ENCODE results near the gene TRIM2. TPM values are rescaled to one million over a fixed set of nuclear protein-coding genes. Genes with fewer than 3 reads are reported as not detected.

TRIM2 gene
- total RNA-seq, 2 experiments from 2014 or later: 0.06 to 0.29 TPM

DNA sequence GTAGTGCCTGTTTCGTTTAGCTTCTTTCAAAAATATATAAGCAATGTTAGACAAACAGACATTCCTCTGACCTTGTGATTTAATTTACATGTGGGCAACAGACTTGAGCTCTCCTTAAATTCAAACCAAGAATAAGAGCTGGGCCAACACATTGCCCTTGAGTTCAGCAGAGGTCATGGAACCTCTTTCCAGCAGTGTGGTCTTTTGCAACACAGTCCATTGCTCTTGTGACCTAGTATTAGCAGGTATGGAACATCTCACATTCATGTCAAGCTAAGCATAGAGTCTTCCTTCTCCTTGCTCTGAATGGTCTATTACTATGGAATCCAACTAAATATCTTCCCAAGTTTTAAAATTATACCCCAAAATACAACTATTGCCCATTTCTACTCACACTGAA is 106.5 kb downstream of the TRIM2 start:
- BruUV-seq (replicated peaks): no TSS peak
- H3K4me3 ChIP-seq (ENCODE audit: low read depth, low read length, poor library complexity, severe bottlenecking): no peak overlapping the region
- no peak for DNase-seq (ENCODE audit: low spot score)
- TF ChIP-seq, protein P1, sequence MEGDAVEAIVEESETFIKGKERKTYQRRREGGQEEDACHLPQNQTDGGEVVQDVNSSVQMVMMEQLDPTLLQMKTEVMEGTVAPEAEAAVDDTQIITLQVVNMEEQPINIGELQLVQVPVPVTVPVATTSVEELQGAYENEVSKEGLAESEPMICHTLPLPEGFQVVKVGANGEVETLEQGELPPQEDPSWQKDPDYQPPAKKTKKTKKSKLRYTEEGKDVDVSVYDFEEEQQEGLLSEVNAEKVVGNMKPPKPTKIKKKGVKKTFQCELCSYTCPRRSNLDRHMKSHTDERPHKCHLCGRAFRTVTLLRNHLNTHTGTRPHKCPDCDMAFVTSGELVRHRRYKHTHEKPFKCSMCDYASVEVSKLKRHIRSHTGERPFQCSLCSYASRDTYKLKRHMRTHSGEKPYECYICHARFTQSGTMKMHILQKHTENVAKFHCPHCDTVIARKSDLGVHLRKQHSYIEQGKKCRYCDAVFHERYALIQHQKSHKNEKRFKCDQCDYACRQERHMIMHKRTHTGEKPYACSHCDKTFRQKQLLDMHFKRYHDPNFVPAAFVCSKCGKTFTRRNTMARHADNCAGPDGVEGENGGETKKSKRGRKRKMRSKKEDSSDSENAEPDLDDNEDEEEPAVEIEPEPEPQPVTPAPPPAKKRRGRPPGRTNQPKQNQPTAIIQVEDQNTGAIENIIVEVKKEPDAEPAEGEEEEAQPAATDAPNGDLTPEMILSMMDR (conservative IDR thresholded peaks at IDR 0.05; ENCODE audit: low read length): no peak
- no peak for TF ChIP-seq EZH2phosphoT487 (IDR thresholded peaks at IDR 0.05; ENCODE audit: borderline replicate concordance, low read depth, low read length)
- no peaks in the 10 kb centered on the region for H3K36me3 ChIP-seq (ENCODE audit: insufficient read depth, low read length)
- H3K4me1 ChIP-seq (ENCODE audit: insufficient read depth, low read length, poor library complexity, severe bottlenecking): no peaks in the 10 kb centered on the region
- no peaks in the 10 kb centered on the region for H3K9me3 ChIP-seq (ENCODE audit: low read length)
- H3K79me2 ChIP-seq (ENCODE audit: insufficient read depth, low read depth, low read length): no peaks in the 10 kb centered on the region
- ChIA-PET POLR2A (interaction anchor here (0.6 to 1.0 kb wide), 3 partner anchors 14 to 285 kb away, joined by 3 to 6 read pairs (median 3); no protein-coding TSS in a partner anchor), CTCF (ENCODE audit: unreplicated experiment) (no interaction called here)
- no peak overlapping the region for H3K4me2 ChIP-seq (ENCODE audit: low read length)
- H3K27ac ChIP-seq (ENCODE audit: low read depth, low read length, poor library complexity, severe bottlenecking): no peak overlapping the region
- no peaks in the 10 kb centered on the region for H3K9me2 ChIP-seq (ENCODE audit: insufficient read depth, low read length)
- intact Hi-C loops (cut with micrococcal nuclease; ENCODE audit: unreplicated experiment): no loop called here
- no peaks in the 10 kb centered on the region for H4K20me1 ChIP-seq (ENCODE audit: insufficient read depth, low read length)
- H2AFZ ChIP-seq (ENCODE audit: low read length): no peak overlapping the region

DNA sequence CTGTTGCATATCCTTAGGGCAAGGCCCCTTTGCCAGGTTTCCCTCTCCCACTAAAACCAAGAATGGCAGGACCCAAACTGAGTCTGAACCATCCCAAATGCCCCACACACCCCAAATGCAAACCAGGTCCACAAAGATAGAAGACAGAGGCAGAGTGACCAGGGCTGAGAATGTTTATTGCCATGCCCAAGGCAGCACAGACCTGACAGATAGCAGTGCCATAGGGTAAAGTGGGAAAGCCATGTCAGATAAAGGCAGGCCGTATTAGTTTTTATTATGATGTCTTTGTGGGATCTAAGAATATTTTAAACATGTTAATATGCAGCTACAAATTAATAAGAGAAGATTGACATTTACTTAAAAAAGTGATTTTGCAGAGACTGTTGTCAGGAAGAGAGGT is 110.7 kb downstream of the TRIM2 start:
- POLR2A ChIA-PET: no interaction called here
- no peak for DNase-seq (ENCODE audit: low spot score)
- intact Hi-C loops (cut with micrococcal nuclease; ENCODE audit: unreplicated experiment): loop anchor here (5.0 kb wide), 1 partner anchor 83 kb away; no protein-coding TSS in a partner anchor
- no peaks in the 10 kb centered on the region for H3K9me2 ChIP-seq (ENCODE audit: insufficient read depth, low read length)
- H4K20me1 ChIP-seq (ENCODE audit: insufficient read depth, low read length): no peaks in the 10 kb centered on the region
- BruUV-seq (replicated peaks): no TSS peak
- H3K27ac ChIP-seq (ENCODE audit: low read depth, low read length, poor library complexity, severe bottlenecking): no peak overlapping the region
- no peaks in the 10 kb centered on the region for H3K79me2 ChIP-seq (ENCODE audit: insufficient read depth, low read depth, low read length)
- no peak overlapping the region for H3K4me3 ChIP-seq (ENCODE audit: low read depth, low read length, poor library complexity, severe bottlenecking)
- no peak overlapping the region for H2AFZ ChIP-seq (ENCODE audit: low read length)
- H3K36me3 ChIP-seq (ENCODE audit: insufficient read depth, low read length): no peaks in the 10 kb centered on the region
- H3K4me1 ChIP-seq (ENCODE audit: insufficient read depth, low read length, poor library complexity, severe bottlenecking): no peaks in the 10 kb centered on the region
- CTCF ChIA-PET (ENCODE audit: unreplicated experiment): no interaction called here
- H3K4me2 ChIP-seq (ENCODE audit: low read length): no peak overlapping the region
- TF ChIP-seq, protein P1 (conservative IDR thresholded peaks at IDR 0.05; ENCODE audit: low read length): no peak
- no peak for TF ChIP-seq EZH2phosphoT487 (IDR thresholded peaks at IDR 0.05; ENCODE audit: borderline replicate concordance, low read depth, low read length)
- H3K9me3 ChIP-seq (ENCODE audit: low read length): no peaks in the 10 kb centered on the region

DNA sequence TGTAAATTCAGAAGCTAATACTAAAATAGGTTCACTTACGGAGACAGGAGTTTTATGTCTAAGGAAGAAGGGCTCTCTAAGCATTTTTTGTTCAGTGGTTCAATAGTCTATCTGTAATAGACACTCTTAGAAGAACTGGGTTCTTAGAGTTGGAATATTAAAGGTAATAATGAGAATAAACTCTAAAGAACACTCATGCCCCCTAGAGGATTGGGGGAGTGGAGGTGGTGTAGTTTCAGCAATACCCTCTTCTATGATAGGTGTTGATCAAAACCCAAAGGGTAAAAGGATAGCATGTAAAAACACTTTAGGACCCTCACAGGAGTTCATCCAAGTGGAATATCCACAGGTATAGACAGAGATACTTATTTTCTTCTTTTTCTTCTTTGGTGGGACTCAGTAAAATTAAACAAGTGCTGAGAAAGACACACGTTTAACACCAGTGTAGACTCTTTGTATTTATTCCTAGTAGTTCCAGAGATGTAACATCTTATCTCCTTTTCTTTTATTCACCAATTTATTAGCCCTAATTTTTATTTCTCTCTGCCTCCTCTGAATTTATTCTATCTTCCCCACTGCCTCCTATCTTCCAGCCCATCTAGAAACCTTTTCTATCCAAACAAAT is 114.6 kb downstream of the TRIM2 start:
- intact Hi-C loops (cut with micrococcal nuclease; ENCODE audit: unreplicated experiment): loop anchor here (1.0 to 5.0 kb wide), 3 partner anchors 87 to 234 kb away; no protein-coding TSS in a partner anchor
- TF ChIP-seq, protein P1 (conservative IDR thresholded peaks at IDR 0.05; ENCODE audit: low read length): peak; percentile 96
- no peak for TF ChIP-seq EZH2phosphoT487 (IDR thresholded peaks at IDR 0.05; ENCODE audit: borderline replicate concordance, low read depth, low read length)
- H4K20me1 ChIP-seq (ENCODE audit: insufficient read depth, low read length): no peaks in the 10 kb centered on the region
- no peaks in the 10 kb centered on the region for H3K9me2 ChIP-seq (ENCODE audit: insufficient read depth, low read length)
- no TSS peak for BruUV-seq (replicated peaks)
- H3K4me1 ChIP-seq (ENCODE audit: insufficient read depth, low read length, poor library complexity, severe bottlenecking): peaks cover 11% of the 10 kb centered on the region
- POLR2A ChIA-PET: interaction anchor here (0.9 kb wide), 1 partner anchor 24 kb away, joined by 3 read pairs; no protein-coding TSS in a partner anchor
- DNase-seq (ENCODE audit: low spot score): peak; percentile 68
- no peak overlapping the region for H3K27ac ChIP-seq (ENCODE audit: low read depth, low read length, poor library complexity, severe bottlenecking)
- no peak overlapping the region for H2AFZ ChIP-seq (ENCODE audit: low read length)
- no peak overlapping the region for H3K4me2 ChIP-seq (ENCODE audit: low read length)
- H3K4me3 ChIP-seq (ENCODE audit: low read depth, low read length, poor library complexity, severe bottlenecking): no peak overlapping the region
- H3K9me3 ChIP-seq (ENCODE audit: low read length): no peaks in the 10 kb centered on the region
- H3K79me2 ChIP-seq (ENCODE audit: insufficient read depth, low read depth, low read length): no peaks in the 10 kb centered on the region
- CTCF ChIA-PET (ENCODE audit: unreplicated experiment): no interaction called here
- no peaks in the 10 kb centered on the region for H3K36me3 ChIP-seq (ENCODE audit: insufficient read depth, low read length)
